Measurements from ENCODE around the gene ANKRD13D. TPM values are rescaled to one million over a fixed set of nuclear protein-coding genes. Genes with fewer than 3 reads are reported as not detected.

Gene ANKRD13D
- total RNA-seq, 1 experiment from 2014 or later = 79.6 TPM

DNA sequence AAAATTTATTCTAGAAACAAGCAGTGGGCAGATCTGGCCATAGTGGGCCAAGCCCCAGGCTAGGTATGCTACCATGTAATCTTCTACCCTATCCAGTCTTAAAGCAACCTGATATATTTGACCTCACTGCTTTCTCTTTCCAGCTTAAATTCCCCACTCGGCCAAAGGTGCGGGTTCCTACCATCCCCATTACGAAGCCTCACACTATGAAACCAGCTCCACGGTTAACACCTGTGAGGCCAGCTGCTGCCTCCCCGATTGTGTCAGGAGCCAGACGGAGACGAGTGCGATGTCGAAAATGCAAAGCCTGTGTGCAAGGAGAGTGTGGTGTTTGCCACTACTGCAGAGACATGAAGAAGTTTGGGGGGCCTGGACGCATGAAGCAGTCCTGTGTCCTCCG is 44.1 kb upstream of the ANKRD13D start:
- H3F3A ChIP-seq (ENCODE audit: insufficient read depth, low read depth) = peaks cover 79% of the 10 kb centered on the region
- no peak for DNase-seq
- no peak for TF ChIP-seq EZH2 (IDR thresholded peaks at IDR 0.05; ENCODE audit: low read depth)
- TF ChIP-seq, protein P1, sequence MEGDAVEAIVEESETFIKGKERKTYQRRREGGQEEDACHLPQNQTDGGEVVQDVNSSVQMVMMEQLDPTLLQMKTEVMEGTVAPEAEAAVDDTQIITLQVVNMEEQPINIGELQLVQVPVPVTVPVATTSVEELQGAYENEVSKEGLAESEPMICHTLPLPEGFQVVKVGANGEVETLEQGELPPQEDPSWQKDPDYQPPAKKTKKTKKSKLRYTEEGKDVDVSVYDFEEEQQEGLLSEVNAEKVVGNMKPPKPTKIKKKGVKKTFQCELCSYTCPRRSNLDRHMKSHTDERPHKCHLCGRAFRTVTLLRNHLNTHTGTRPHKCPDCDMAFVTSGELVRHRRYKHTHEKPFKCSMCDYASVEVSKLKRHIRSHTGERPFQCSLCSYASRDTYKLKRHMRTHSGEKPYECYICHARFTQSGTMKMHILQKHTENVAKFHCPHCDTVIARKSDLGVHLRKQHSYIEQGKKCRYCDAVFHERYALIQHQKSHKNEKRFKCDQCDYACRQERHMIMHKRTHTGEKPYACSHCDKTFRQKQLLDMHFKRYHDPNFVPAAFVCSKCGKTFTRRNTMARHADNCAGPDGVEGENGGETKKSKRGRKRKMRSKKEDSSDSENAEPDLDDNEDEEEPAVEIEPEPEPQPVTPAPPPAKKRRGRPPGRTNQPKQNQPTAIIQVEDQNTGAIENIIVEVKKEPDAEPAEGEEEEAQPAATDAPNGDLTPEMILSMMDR (conservative IDR thresholded peaks at IDR 0.05) = no peak
- BruUV-seq (replicated peaks) = no TSS peak
- peaks cover 80% of the 10 kb centered on the region for H3K4me1 ChIP-seq (replicated peaks; ENCODE audit: insufficient read depth)
- H3K4me3 ChIP-seq = no peak overlapping the region
- no peak overlapping the region for H2AFZ ChIP-seq
- H3K79me2 ChIP-seq (ENCODE audit: low read depth) = peaks cover 80% of the 10 kb centered on the region
- no peaks in the 10 kb centered on the region for H3K9me3 ChIP-seq (ENCODE audit: insufficient read depth, low read depth)
- no peaks in the 10 kb centered on the region for H3K27me3 ChIP-seq (ENCODE audit: insufficient read depth, low read depth)
- H3K36me3 ChIP-seq (ENCODE audit: low read depth) = peaks cover 59% of the 10 kb centered on the region
- peaks cover 36% of the 10 kb centered on the region for H4K20me1 ChIP-seq (ENCODE audit: insufficient read depth)
- H3K27ac ChIP-seq = peak overlapping the region; percentile 57
- H3K9me2 ChIP-seq (ENCODE audit: insufficient read depth) = no peaks in the 10 kb centered on the region
- CTCF ChIA-PET = interaction anchor here (0.7 kb wide), 1 partner anchor 20 kb away, joined by 11 read pairs; no protein-coding TSS in a partner anchor
- intact Hi-C loops (cut with micrococcal nuclease; ENCODE audit: unreplicated experiment) = loop anchor here (10.0 kb wide), 2 partner anchors 130 to 290 kb away; partner anchors contain the start of genes CLCF1 and PC
- peak overlapping the region; percentile 45; the same call in 1 of the 2 replicates for H3K4me2 ChIP-seq
- POLR2A ChIA-PET (ENCODE audit: unreplicated experiment) = no interaction called here

DNA sequence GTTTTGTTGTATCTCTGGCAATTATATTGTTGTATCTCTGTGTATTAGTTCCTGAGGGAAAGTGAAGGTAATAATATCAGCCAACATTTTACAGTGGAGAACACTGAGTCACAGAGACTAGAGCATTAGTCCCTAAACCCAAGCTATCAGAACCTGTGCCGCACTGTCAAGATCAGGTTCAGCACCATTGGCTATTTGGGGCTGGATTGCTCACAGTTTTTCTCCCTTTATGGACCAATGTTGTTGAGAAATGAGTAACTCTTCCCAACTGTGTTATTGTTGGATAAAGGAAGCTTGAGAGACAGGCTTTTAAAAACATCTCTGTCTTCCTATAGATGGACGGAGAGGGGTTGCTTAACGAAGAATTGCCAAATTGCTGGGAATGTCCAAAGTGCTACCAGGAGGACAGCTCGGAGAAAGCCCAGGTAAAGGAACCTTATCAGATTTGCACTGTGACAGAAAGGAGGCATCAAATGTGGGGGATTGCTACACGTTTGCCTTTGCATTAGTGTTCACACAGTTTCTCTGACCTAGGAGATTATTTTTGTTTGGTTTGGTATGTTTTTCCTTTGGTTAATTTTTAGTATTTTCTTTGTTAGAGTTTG is 41.1 kb upstream of the ANKRD13D start:
- Histone ChIP-seq H3K4me3 (peak overlapping the region; percentile 44), H3K9me2 (ENCODE audit: insufficient read depth) (no peaks in the 10 kb centered on the region), H3K4me2 (peak overlapping the region; percentile 78), H3K9me3 (ENCODE audit: insufficient read depth, low read depth) (no peaks in the 10 kb centered on the region), H3F3A (ENCODE audit: insufficient read depth, low read depth) (peaks cover 86% of the 10 kb centered on the region), H4K20me1 (ENCODE audit: insufficient read depth) (peaks cover 35% of the 10 kb centered on the region), H3K4me1 (replicated peaks; ENCODE audit: insufficient read depth) (peaks cover 73% of the 10 kb centered on the region), H3K27ac (peak overlapping the region; percentile 81), H3K36me3 (ENCODE audit: low read depth) (peaks cover 85% of the 10 kb centered on the region), H3K27me3 (ENCODE audit: insufficient read depth, low read depth) (no peaks in the 10 kb centered on the region), H3K79me2 (ENCODE audit: low read depth) (peaks cover 76% of the 10 kb centered on the region), H2AFZ (no peak overlapping the region)
- ChIA-PET POLR2A (ENCODE audit: unreplicated experiment) (interaction anchor here (0.6 kb wide), 2 partner anchors 153 to 301 kb away, joined by 3 to 4 read pairs; no protein-coding TSS in a partner anchor), CTCF (interaction anchor here (0.7 kb wide), 1 partner anchor 220 kb away, joined by 13 read pairs; no protein-coding TSS in a partner anchor)
- no peak for TF ChIP-seq EZH2 (IDR thresholded peaks at IDR 0.05; ENCODE audit: low read depth)
- TF ChIP-seq, protein P1 (conservative IDR thresholded peaks at IDR 0.05) = no peak
- DNase-seq = peak in 1 of 2 experiments; percentile 74
- intact Hi-C loops (cut with micrococcal nuclease; ENCODE audit: unreplicated experiment) = loop anchor here (1.0 to 10.0 kb wide), 3 partner anchors 127 to 293 kb away; partner anchors contain the start of genes CLCF1 and PC
- BruUV-seq (replicated peaks) = no TSS peak

DNA sequence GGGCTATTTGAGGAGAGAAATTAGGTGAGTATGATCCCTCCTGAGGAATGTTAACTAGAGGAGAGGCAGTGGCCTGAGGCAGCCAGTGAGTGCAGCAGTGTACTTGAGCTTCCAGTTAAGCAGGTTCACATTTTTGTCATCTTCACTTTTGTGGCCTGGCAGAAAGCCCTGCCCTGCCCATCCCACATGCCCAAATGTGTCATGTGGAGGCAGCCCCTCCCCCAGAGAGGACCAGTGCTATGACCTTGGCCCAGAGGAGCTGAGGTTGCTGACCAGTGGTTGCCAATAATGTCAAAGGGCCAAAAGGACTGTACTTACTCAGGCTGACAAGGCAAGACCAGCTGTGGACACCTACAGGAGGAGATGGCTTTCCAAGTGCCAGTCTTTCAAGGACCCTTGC is 40.5 kb upstream of the ANKRD13D start:
- Histone ChIP-seq H3K27ac (peak overlapping the region; percentile 81), H3F3A (ENCODE audit: insufficient read depth, low read depth) (peaks cover 86% of the 10 kb centered on the region), H3K79me2 (ENCODE audit: low read depth) (peaks cover 76% of the 10 kb centered on the region), H2AFZ (no peak overlapping the region), H3K4me3 (no peak overlapping the region; the same call in 1 of the 2 replicates), H3K9me2 (ENCODE audit: insufficient read depth) (no peaks in the 10 kb centered on the region), H3K4me1 (replicated peaks; ENCODE audit: insufficient read depth) (peaks cover 73% of the 10 kb centered on the region), H3K4me2 (peak overlapping the region; percentile 78), H3K27me3 (ENCODE audit: insufficient read depth, low read depth) (no peaks in the 10 kb centered on the region), H3K36me3 (ENCODE audit: low read depth) (peaks cover 85% of the 10 kb centered on the region), H4K20me1 (ENCODE audit: insufficient read depth) (peaks cover 31% of the 10 kb centered on the region), H3K9me3 (ENCODE audit: insufficient read depth, low read depth) (no peaks in the 10 kb centered on the region)
- DNase-seq = peak; percentile 97 to 98
- no TSS peak for BruUV-seq (replicated peaks)
- TF ChIP-seq EZH2 (IDR thresholded peaks at IDR 0.05; ENCODE audit: low read depth) = no peak
- TF ChIP-seq, protein P1 (conservative IDR thresholded peaks at IDR 0.05) = no peak
- intact Hi-C loops (cut with micrococcal nuclease; ENCODE audit: unreplicated experiment) = loop anchor here (1.0 to 10.0 kb wide), 3 partner anchors 126 to 294 kb away; partner anchors contain the start of genes CLCF1 and PC
- ChIA-PET POLR2A (ENCODE audit: unreplicated experiment) (interaction anchor here (0.6 to 0.7 kb wide), 4 partner anchors 9 to 302 kb away, joined by 3 to 9 read pairs (median 4); no protein-coding TSS in a partner anchor), CTCF (no interaction called here)

All from PC-9 (cell line).